Lower leg skin (tissue), 4 donors: ENCODE data around the gene PRXL2B. TPM values are rescaled to one million over a fixed set of nuclear protein-coding genes. Genes with fewer than 3 reads are reported as not detected.
A peak's percentile ranks its signal among the peaks of the same experiment; 100 is the strongest.
"Not testable (repeated sequence)": the region's sequence is repeated elsewhere in the genome, so short reads cannot be mapped to it uniquely, and the experiment has no call there.

ENCODE experiments used
- DNase-seq, 2 donors: peaks; one replicate each; pipeline ENCODE4 v3.0.0-alpha.2; 2019; ENCODE audit warnings: low spot score in 2 of 2
- H3K4me3 ChIP-seq: fragments of 200-600 bp; sonication (generic); 2 replicates; pipeline ENCODE4 v1.5.1; 2017; ENCODE audit warnings: mild to moderate bottlenecking, low read depth; ENCODE audit not compliant: poor library complexity, severe bottlenecking
- POLR2A ChIP-seq, 2 donors: fragments of 450-650 bp; IDR thresholded peaks; one replicate each; pipeline ENCODE4 v1.6.1; 2016 to 2017; ENCODE audit warnings: antibody characterized with exemption in 2 of 2, mild to moderate bottlenecking in 1 of 2, moderate library complexity in 1 of 2
- WGBS, 2 donors: methylation state at CpG; one replicate each; pipeline ENCODE4 v1.1.5; 2018; 5-methylcytosine and 5-hydroxymethylcytosine counted together
- intact Hi-C: fragments of 100-400 bp; cut with DNase I; formaldehyde crosslinking; loops from one replicate; pipeline ENCODE4 v1.15.0; 2023; ENCODE audit warnings: low total_unique reads
- total RNA-seq, 4 donors: library from RNA; depleted of rRNA; stranded (reverse); fragments of >200 nt; gene quantifications; one replicate each; pipeline ENCODE4 v1.1.0, GENCODE V29; 2016
- TF ChIP-seq, protein P1 (sequence below), 3 donors: fragments of 450-650 bp; IDR thresholded peaks; one replicate each; pipeline ENCODE4 v1.5.1; 2016; ENCODE audit warnings: antibody characterized with exemption in 3 of 3, mild to moderate bottlenecking in 3 of 3, moderate library complexity in 2 of 3

PRXL2B gene
- total RNA-seq, 4 donors from 2014 or later: 5.6 to 16.4 (median 12.0) TPM

DNA sequence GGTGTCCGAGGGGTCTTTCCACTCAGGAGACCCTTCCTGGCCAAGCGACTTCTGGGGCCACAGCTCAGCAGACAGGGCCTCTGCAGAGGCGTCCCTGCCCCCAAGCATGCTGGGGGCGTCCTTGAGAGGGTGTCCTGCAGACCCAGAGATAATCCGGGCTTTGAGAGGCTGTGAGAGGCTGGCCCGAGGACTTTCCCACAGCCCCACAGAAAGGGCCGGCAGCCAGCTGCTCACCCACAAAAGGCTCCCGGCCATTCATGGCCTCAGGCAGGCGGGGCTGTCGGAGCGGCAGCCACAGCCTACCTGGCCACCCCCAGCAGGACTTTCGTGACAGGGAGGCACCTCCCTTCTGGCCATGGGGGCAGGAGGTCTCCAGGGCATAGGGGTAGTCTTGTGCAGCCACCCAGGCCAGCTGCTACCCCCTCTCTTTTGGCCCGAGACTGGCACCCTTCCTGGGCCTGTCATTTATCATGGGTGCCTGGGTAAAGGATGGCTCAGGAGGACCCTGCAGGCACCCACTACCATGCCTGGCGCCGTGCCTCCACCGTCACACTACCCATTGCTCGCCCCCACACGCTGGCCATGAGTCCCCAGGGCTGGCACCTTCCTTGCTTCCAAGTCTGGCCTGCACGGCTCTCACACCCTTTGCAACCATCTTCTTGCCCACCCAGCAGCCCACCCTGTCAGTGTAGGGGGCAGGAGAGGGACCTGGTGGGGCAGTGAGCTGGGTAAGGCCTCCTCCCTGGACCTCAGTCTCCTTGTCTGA, 41.5 kb upstream of the PRXL2B start:
- no peak for DNase-seq
- 69 to 77% methylated on average over 10 of the region's 19 CpGs for WGBS, 2 donors
- intact Hi-C loops: no loop called here
- TF ChIP-seq, protein P1, sequence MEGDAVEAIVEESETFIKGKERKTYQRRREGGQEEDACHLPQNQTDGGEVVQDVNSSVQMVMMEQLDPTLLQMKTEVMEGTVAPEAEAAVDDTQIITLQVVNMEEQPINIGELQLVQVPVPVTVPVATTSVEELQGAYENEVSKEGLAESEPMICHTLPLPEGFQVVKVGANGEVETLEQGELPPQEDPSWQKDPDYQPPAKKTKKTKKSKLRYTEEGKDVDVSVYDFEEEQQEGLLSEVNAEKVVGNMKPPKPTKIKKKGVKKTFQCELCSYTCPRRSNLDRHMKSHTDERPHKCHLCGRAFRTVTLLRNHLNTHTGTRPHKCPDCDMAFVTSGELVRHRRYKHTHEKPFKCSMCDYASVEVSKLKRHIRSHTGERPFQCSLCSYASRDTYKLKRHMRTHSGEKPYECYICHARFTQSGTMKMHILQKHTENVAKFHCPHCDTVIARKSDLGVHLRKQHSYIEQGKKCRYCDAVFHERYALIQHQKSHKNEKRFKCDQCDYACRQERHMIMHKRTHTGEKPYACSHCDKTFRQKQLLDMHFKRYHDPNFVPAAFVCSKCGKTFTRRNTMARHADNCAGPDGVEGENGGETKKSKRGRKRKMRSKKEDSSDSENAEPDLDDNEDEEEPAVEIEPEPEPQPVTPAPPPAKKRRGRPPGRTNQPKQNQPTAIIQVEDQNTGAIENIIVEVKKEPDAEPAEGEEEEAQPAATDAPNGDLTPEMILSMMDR (IDR thresholded peaks at IDR 0.05): no peak
- no peak for TF ChIP-seq POLR2A (IDR thresholded peaks at IDR 0.05)
- H3K4me3 ChIP-seq: no peak overlapping the region

DNA sequence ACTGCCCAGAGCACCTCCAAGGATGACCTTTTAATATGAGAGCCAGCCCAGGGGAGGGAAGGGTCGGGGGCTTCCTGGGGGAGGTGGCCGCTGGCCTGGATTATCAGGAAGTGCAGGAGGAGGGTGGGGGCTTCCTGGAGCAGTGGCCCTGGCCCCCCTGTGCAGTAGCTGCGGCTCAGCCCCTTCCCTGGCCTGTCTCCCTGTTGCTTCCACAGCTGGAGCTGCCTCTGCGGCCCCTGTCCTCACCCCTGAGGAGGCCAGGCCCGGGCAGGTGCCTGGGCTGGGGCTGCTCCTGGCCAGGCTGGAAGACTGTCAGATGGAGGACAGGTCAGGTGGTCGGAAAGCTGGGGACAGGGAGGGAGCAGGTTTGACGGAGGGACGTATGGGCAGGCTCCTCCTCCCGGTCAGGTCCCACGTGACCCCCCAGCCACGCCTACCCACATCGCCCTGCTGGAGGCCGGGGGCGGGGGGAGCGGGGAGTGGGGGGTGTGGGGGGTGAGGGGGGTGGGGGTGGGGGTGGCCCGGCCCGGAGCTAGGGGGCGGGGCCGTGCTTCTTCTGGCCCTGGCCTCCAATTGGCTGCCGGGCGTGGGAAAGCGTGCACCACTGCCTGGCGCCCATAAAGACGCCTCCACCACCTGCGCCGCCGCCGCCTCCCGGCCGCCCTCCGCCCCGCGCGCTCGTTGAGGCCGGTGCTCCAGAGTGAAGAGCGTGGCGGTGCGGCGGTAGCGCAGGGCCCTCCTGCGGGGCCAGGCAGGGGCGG, 40.6 kb upstream of the PRXL2B start:
- intact Hi-C loops: no loop called here
- peak overlapping the region; percentile 16 for H3K4me3 ChIP-seq
- WGBS, 2 donors: 26 to 35% methylated on average over 6 to 7 of the region's 43 CpGs
- TF ChIP-seq, protein P1 (IDR thresholded peaks at IDR 0.05): no peak
- no peak for TF ChIP-seq POLR2A (IDR thresholded peaks at IDR 0.05)
- peak; percentile 89 to 98 for DNase-seq

DNA sequence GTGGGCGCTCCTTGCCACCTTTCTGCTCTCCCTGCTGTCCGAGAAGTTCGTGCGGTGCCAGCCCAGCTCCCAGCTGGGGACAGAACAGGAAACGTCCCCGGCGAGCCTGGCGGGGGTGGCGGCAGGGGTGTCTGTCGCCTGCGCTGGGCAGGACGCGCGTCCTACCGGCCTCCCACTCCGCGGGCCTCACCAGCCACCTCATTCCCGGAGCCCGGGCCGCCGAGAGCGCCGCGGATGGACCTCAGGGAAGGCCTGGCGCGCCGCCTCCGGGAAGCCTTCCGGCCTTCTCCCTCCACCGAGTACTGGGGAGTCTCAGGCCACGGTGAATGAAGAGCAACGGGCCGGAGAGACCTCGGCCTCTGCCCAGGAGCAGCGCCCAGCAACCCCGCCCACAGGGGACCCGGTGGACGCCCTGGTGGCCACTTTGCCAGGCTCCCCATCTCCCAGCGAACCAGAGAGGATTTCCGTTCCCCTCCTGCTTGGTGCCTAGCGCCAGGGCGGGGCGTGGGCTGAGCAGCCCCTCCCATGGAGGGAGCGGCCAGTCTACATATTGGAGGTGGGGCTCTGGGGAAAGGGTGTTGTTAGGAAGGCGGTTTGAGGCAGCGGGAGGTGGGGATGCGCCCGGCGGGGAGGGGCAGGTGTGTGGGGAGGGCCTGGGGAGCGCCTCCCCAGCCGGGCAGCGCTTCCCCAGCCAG, 39.9 kb upstream of the PRXL2B start:
- 0% methylated on average over 18 to 19 of the region's 52 CpGs for WGBS, 2 donors
- TF ChIP-seq, protein P1 (IDR thresholded peaks at IDR 0.05): no peak
- no peak for TF ChIP-seq POLR2A (IDR thresholded peaks at IDR 0.05)
- peak overlapping the region; percentile 16 for H3K4me3 ChIP-seq
- peak; percentile 90 to 97 for DNase-seq
- intact Hi-C loops: no loop called here

DNA sequence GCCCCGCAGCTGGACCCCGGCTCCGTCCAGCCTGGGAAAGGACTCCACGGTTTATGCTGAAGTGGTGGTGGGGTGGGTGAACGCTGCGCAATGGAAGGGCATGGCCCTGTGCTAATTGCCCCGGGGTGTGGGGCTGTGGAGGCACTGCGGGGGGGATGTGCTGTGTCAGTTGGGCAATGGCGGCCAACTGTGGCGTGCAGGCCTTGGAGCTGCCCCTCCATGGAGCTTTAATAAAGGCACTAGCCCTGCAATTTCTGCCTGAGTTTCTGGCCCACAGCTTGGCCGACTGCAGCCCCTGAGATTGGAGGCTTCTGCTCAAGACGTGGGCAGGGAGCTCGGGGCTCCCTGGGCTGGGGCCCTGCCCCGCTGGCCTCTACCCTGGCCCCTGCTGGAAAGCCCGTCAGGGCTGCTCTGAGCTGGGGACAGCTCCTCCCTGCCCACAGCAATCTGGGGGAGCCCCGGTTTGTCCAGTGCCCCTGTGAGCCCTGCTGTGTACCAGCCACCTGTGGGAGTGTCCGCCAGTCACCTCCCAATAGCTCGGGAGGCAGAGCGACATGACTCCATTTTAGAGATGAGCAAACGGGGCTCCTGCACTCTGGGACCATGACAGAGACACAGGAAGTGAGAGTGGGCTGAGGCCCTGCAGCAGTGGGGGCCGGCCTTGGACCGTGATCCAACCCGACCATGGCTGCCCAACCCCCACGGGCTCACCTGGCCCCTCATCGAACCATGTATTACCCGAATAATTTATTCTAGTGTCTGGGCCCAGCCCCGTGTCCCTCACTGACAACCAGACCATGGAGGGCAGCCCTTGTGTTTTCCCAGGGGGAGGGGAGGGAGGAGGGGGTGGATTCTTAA, 39.1 kb upstream of the PRXL2B start:
- DNase-seq: no peak
- no peak overlapping the region for H3K4me3 ChIP-seq
- intact Hi-C loops: loop anchor here (1.0 kb wide), 1 partner anchor 133 kb away; no protein-coding TSS in a partner anchor
- TF ChIP-seq, protein P1 (IDR thresholded peaks at IDR 0.05): no peak
- TF ChIP-seq POLR2A (IDR thresholded peaks at IDR 0.05): no peak
- WGBS, 2 donors: 8 to 10% methylated on average over 10 to 26 of the region's 27 CpGs

DNA sequence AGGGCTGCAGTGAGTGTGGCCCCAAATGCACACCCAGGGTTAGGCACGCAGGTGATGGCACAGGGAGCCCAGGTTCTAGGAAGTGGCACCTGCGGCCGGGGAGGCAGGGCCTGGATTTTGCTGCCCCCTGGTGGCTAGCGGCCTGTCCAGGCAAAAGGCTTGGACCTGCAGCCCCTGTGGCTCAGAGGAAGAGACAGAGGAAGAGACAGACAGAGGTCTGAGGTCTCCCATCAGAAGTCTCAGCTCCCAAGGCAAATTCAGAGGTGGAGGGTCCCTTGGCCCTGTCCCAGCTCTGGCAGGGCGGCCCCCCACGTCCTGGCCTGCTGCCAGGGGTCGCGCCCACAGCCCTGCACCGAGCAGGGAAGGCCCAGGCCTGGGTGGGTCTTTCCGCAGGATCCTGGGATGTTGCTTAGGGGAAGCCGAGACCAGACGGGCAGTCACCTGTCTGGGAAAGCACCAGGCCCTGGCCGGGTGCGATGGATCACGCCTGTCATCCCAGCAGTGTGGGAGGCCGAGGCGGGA, 38.4 kb upstream of the PRXL2B start:
- TF ChIP-seq, protein P1 (IDR thresholded peaks at IDR 0.05): peak in 1 of 3 donors; percentile 69
- no peak for TF ChIP-seq POLR2A (IDR thresholded peaks at IDR 0.05)
- peak; percentile 76 to 96 for DNase-seq
- no peak overlapping the region for H3K4me3 ChIP-seq
- WGBS, 2 donors: 2% methylated on average over 17 of the region's 17 CpGs
- intact Hi-C loops: loop anchor here (1.0 kb wide), 1 partner anchor 134 kb away; no protein-coding TSS in a partner anchor

DNA sequence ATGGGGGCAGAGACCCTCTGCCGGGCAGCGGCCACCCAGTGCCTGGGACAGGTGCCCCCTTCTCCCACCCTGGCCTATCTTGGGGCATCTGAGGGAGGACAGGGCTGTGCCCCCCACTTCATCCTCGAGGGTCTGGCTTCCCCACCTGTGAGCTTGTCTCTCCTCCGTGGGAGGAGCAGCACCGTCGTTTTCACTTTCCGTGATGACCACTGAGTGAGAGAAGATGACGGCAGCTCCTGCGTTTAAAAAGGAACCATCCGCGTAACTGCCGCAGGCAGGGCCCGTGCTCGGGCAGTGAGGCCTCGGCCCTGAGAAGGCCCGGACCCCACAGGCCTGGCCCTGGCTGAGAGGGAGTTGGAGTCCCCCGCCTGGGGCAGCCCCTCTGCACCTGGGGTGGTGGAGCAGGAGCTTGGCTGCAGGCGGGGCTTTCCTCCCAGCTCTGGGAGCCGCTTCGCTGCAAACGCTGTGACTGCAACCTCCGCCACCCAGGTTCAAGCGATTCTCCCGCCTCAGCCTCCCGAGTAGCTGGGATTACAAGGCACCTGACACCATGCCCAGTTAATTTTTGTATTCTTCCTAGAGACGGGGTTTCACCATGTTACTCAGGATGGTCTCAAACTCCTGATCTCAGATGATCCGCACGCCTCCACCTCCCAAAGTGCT, 37.1 kb upstream of the PRXL2B start:
- DNase-seq, H3K4me3 ChIP-seq, intact Hi-C loops: not testable (repeated sequence)
- WGBS, 2 donors: 76 to 84% methylated on average over 18 to 19 of the region's 28 CpGs

DNA sequence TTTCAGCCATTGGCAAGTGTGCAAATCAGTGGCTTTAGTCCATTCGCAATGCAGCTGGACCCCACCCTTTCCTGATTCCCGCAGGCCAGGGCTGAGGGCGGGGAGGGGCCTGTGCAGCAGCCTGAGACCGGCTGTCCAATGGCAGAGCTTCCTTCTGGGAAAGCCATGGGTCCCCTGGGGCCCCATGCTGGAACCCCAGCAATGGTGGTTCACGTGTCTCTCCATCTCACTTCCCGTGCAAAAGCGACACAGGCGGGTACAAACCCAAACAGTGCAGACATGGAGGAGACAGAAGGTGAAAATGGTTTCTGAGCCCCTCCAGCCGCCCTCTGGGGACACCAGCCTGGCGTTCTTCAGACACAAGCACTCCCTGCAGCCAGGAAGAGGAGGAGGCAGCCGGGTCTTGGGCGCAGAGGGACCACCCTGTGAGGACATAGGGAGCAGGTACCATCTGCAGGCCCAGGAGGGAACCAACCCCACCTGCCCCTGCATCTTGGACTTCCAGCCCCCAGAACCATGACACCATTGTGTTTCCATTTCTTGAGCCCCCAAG, 36.2 kb upstream of the PRXL2B start:
- H3K4me3 ChIP-seq, DNase-seq, intact Hi-C loops: not testable (repeated sequence)
- 78 to 81% methylated on average over 9 to 10 of the region's 12 CpGs for whole genome bisulfite sequencing, 2 donors
